GM12872 (cell line): Measurements from ENCODE around the gene MORF4L1.

Experiments used
- CTCF ChIP-seq: IDR thresholded peaks from 3 replicates; pipeline ENCODE4 v1.5.1; 2011; ENCODE audit warnings: low read depth, mild to moderate bottlenecking, low read length, moderate library complexity; ENCODE audit not compliant: insufficient read depth

MORF4L1 gene

GRCh38 chr15:78947506-78947905, 74.8 kb downstream of the MORF4L1 start:
- TF ChIP-seq CTCF, result no peak
